Muscle of back (tissue), 13 donors: Measurements from ENCODE around the gene NUPR2. TPM values are rescaled to one million over a fixed set of nuclear protein-coding genes. Genes with fewer than 3 reads are reported as not detected.
"Not testable (repeated sequence)": the region's sequence is repeated elsewhere in the genome, so short reads cannot be mapped to it uniquely, and the experiment has no call there.

Source experiments
- DNase-seq, 3 donors: peaks; one replicate each; pipeline versions ENCODE4 v3.0.0 to v3.0.0-alpha.2; 2013
- long read RNA-seq, 9 donors: transcript quantifications; one replicate each; lab custom pipeline, GENCODE V29; 2026
- polyA plus RNA-seq, 10 donors: library from polyadenylated mRNA; unstranded; fragments of 120-200 nt; gene quantifications; one replicate each; pipeline ENCODE4 v1.2.1, GENCODE V29; 2013; ENCODE audit not compliant: insufficient read length in 10 of 10

The NUPR2 gene, protein sequence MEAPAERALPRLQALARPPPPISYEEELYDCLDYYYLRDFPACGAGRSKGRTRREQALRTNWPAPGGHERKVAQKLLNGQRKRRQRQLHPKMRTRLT
- not detected for polyA plus RNA-seq
- long read RNA-seq, donor 1, result 0 reads
- long read RNA-seq, donor 2, result 0 reads
- long read RNA-seq, donor 3, result 0 reads
- long read RNA-seq, donor 4, result 0 reads
- long read RNA-seq, donor 5, result 0 reads
- long read RNA-seq, donor 6, result 0 reads
- long read RNA-seq, donor 7, result 0 reads
- long read RNA-seq, donor 8, result 0 reads
- long read RNA-seq, donor 9, result 0 reads

DNA sequence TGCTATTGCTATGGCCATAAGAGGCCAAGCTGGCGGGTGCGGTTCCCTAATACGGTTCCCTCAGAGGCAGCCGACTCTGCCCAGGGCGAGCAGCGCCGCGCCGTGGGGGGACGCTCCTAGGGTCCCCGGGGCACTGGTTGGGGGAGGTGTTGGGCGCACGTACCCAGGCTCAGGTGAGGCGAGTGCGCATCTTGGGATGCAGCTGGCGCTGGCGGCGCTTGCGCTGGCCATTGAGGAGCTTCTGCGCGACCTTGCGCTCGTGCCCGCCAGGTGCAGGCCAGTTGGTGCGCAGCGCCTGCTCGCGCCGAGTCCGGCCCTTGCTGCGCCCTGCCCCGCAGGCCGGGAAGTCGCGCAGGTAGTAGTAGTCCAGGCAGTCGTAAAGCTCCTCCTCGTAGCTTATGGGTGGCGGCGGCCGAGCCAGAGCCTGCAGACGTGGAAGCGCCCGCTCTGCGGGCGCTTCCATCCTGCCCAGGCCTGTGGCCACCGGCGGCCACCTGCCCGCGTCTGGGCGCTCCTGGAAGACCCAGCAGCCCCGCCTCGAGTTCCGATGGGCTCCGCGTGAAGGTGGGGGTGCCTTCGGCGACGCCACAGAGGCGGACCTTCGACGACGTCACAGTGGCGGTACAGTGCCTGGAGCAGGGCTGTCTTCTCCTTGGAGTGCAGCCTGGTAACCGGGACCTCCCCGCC, at the start of gene NUPR2:
TSS of gene NUPR2 (minus strand) at position 566 of the 687 bp plus-strand sequence. CDS start at position 463, 103 bp downstream.
- DNase-seq, result no peak

DNA sequence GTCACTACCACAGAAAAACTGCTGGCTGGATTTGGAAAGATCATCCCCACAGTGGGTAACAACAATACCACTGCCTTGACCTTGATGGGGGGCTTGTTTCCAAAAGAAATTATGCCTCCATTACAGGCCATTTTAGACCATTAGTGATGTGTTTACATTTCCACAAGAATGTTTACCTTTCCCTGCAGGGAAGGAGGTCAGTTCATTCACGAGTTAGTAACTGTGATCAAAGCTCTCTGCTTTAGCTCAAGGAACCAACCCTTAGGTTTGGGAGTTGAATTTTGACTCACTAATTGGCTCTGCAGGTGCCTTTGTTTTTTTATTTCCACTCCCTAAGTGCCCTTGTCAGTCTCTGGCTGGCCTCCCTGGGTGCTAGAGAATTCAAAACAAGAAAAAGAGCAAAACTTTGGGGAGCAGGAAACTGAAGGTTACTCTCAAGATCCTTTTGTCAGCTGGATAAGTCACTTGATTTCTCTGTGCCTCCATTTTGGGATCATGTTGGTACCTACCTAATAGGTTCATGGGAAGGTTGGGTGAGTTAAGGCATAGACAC, 41.1 kb upstream of the NUPR2 start:
- DNase-seq, result no peak

DNA sequence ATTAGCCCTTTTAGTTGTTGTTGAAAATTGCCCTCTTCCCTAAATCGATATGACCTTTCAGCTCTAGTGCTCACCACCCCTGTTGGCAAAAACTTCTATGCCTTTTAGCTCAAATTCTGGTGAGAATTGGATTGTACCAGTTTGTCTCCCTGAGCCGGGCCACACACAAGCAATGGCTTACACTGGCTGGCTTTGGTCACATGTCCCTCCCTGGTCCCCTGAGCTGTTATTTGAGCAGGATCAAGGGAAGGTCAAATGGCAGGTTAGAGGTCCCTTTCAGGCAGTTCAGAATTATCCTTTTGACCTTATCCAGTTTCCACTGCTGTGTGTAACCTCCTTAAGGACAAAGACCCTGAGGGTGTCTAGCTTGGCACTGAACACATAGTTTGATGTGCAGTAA, 14.8 kb upstream of the NUPR2 start:
- DNase-seq, result not testable (repeated sequence)

DNA sequence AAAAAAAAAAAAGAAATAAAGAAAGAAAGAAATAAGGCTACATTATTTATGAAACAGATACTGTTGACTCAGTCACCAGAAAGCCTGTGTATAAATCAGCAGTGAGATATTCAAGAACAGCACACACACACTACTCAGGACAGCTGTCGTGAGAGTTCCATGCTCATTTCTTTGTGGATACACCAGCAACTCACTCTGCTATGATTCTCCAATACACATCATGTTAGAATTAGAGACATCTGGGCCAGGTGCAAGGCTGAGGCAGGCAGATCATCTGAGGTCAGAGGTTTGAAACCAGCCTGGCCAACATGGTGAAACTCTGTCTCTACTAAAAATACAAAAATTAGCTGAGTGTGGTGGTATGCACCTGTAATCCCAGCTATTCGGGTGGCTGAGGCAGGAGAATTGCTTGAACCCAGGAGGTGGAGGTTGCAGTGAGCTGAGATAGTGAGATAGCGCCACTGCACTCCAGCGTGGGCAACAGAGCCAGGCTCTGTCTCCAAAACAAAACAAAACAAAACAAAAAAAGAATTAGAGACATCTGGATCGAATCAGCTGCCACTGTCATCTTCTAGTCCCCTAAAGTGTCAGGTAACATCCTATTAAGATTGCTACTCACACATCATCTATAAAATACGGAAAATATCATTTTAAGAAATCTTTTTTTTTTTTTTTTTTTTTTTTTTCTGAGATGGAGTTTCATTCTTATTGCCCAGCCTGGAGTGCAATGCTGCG, 11.2 kb upstream of the NUPR2 start:
- DNase-seq, result no peak

DNA sequence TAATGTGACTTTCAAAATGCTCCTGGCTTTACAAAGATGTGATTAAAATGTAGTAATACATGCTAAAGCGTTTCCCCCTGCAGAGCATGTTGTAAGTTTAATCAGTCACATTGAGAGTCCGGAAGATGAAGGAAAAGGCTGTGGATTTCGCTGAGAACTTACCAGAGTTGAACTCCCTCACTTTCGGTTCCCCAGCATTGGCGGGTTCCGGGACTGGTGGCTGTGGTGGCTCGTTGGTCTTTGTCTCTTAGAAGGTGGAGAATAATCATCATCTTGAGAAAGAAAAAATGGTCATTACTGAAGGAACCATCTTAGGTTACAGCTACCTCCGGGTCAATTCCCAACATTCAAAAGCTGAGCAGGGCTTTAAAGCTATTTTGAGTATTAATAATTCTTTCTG, 9.6 kb upstream of the NUPR2 start:
- no peak for DNase-seq

DNA sequence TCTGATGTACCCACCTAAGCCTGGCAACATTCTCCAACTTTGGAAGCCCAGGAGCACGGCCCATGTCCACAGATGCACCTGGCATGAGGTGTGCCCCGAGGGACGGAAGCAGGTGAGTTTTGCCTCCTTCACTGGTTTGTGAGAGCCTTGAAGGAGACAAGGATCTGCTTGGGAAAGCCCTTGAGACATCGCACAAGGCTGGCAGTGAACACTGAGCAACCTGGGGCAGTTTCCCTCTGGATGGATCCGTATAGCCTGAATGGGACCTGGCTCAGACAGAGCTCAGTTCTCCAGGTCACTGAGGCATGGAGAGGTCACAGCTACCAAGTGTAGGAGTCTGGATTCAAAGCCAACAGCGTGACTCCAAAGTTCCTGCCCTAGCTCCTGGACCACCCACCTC, 8.8 kb upstream of the NUPR2 start:
- DNase-seq, result no peak

DNA sequence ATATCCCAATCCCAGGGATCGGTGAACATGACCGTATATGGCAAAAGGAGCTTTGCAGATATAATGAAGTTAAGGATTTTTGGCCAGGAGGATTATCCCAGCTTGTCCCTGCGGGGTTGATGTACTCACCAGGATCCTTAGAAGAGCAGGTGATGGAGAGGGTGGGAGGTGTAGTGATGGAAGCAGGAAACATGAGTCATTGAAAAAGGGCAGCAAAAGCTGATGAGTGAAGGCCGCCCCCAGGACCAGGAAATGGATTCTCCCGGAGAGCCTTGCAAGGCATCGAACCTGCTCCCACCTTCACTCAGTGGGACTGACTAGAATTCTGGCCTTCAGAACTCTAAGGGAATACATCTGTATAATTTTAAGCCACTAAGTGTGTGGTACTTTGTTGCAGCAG, 5.2 kb upstream of the NUPR2 start:
- DNase-seq, result no peak

DNA sequence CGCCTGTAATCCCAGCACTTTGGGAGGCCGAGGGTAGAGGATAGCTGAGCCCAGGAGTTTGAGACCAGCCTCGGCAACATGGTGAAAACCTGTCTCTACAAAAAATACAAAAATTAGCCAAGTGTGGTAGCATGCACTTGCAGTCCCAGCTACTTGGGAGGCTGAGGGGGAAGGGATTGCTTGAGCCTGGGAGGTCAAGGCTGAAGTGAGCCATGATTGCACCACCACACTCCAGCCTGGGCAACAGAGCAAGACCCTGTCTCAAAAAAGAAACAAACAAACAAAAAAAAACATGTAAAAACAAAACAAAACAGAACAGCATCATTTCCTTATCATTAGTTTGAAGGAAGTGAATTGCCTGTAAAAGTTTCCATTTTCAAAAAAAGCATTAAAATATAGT, 4.0 kb downstream of the NUPR2 start:
- DNase-seq, result not testable (repeated sequence)

DNA sequence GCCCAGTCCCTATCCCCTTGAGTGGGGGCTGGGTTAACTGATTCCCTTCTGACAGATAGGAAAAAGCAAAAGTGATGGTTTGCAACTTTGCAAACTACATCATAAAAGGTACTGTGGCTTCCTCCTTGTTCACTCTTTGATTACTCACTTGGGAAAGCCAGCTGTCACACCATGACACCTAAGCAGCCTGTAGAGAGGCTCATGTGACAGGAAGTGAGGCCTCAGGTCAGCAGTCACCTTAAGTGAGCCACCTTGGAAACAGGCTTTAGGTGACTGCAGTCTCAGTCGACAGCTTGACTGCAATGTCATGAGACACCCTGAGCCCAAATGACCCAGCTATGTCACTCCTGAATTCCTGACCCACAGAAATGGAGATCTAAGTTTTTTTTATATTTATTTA, 5.6 kb downstream of the NUPR2 start:
- DNase-seq, result no peak

DNA sequence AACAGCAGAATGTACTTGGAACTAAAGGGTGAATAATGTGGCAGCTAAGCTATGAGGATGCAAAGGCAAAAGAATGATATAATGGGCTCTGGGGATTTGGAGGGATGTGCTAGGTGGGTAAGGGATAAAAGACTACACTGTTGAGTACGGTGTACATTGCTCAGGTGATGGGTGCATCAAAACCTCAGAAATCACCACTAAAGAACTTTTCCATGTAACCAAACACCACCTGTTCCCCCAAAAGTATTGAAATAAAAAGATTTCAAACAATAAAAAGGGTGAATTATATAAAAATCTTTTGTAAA, 8.3 kb downstream of the NUPR2 start:
- no peak for DNase-seq

DNA sequence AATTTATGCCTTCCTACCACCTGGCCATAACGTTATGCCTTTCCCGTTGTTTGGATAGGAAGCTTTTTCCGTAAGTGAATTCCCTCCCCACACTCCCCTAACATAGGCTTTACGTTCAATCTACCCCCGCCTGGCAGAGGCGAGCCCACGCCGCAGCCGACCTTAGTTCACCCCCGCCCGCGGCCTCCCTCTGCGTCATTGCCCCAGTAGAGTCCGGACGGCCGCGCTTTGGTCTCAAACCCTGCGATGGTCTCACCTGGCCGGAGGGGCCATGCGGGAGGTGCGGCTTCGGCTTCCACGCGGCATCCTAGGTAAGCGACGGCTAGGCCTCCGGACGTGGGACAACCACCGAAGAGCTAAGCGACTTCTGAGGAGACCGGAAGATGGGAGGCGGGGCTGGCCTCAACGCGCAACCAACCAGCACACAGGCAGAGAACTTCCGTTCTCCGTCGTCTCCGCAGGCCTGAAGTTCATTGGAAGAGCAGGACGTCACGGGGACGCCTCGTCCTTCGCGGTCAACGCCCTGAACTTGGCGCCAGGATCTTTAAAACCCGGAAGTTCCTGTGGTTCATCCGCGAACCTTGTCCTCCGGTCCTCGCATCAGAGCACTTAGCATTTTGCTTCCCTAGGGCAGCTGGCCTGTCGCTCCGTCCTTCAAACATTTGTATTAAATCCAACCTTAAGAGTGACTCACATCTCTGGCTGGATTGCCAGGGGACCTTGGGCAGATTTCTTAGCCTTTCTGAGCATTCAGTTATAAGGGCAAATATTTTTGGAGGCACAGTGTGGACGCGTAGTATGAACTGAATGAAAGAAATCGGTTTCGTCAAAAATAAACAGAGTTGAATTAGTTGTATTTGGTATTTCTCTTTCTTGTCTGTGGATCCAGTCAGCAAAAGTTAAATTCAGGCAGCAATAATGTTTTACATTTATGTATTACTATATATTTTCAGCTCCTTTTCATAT, 9.8 kb downstream of the NUPR2 start, which contains the start of gene CHCHD2:
TSS of gene CHCHD2 (minus strand) at position 369 of the 966 bp plus-strand sequence. CDS start at position 306, 63 bp downstream.
- peak; percentile 99 for DNase-seq

DNA sequence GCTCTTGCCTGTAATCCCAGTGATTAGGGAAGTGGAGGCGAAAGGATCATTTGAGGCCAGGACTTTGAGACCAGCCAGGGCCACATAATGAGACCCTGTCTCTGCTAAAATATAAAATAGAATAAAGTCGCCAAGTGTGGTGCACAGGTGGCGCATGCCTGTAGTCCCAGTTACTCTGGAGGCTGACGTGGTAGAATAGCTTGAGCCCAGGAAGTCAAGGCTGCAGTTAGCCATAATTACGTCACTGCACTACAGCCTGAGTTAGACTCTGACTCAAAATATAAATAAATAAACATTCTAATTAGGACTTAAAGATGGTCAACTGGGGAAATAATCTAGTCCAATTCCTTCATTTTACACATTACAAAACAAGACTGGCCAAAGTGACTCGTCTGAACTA, 10.7 kb downstream of the NUPR2 start:
- DNase-seq, result peak in 2 of 3 donors; percentile 45 to 49

DNA sequence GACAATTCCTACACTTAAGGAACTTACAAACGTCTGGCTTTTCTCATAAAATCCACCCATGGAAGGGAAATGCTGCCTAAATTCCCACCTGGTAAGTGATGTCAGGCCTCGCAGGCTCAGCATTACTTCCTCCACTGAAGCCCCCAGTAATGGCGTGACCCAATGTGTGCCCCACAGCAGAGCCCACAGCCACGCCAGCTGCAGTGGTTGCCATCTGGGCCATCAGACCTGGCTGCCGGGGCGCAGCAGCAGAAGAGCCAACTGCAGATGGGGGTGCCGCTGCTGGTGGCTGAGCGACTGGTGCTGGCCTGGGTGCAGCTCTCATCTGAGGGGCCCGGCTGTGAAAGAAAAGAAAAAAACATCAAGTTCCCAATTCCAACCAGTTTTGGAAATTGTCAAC, 12.1 kb downstream of the NUPR2 start:
- not testable (repeated sequence) for DNase-seq

DNA sequence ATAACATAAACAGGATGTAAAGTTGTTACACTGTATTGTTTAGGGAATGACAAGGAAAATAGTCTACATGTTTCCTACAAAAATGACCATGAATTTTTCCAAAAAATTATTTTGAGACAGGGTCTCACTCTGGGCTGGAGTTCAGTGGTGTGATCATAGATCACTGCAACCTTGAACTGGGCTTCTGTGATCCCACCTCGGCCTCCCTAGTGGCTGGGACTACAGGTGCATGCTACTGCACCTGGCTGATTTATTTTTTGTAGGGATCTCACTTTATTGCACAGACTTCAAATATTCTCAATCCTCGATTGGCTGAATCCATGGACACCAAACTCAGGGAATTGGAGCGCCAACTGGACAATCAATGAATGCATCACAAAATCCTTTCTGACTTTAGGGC, 16.6 kb downstream of the NUPR2 start:
- DNase-seq, result no peak

DNA sequence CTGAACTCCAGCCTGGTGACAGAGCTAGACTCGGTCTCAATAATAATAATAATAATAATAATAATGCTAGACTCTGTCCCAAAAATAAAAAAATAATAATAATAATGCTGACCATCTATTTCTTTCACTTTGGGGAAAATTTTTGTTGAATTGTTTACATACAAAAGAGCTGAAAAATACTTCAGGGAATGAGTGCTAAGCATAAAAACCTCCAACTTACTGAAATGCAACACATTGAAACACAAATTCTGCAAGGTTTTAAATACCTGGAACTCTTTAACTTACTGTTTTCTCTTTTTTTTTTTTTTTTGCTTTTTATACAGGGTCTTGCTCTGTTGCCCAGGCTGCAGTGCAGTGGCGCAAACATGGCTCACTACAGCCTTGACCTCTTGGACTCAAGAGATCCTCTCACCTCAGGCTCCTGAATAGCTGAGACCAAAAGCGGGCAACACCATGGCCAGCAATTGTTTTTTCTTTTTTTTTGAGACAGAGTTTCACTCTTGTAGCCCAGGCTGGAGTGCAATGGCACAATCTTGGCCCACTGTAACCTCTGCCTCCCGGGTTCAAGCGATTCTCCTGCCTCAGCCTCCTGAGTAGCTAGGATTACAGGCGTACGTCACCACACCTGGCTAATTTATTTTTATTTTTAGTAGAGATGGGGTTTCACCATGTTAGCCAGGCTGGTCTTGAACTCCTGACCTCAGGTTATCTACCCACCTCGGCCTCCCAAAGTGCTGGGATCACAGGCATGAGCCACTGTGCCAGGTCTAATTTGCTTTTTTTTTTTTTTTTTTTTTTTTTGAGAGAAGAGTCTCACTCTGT, 17.8 kb downstream of the NUPR2 start:
- not testable (repeated sequence) for DNase-seq

DNA sequence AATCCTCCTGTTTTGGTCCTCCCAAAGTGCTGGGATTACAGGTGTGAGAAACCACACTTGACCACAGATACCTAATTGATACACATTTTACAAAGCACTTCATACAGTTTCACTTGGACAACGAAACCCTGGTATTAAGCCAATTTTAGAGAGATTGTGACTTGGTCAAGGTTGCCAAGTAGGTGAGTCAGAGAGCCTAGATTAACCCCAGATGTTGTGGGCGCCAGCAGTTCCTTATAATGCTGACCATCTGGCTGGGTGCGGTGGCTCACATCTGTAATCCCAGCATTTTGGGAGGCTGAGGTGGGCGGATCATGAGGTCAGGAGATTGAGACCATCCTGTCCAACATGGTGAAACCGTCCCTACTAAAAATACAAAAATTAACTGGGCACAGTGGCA, 18.5 kb downstream of the NUPR2 start:
- peak; percentile 37 to 55 (median 37) for DNase-seq

DNA sequence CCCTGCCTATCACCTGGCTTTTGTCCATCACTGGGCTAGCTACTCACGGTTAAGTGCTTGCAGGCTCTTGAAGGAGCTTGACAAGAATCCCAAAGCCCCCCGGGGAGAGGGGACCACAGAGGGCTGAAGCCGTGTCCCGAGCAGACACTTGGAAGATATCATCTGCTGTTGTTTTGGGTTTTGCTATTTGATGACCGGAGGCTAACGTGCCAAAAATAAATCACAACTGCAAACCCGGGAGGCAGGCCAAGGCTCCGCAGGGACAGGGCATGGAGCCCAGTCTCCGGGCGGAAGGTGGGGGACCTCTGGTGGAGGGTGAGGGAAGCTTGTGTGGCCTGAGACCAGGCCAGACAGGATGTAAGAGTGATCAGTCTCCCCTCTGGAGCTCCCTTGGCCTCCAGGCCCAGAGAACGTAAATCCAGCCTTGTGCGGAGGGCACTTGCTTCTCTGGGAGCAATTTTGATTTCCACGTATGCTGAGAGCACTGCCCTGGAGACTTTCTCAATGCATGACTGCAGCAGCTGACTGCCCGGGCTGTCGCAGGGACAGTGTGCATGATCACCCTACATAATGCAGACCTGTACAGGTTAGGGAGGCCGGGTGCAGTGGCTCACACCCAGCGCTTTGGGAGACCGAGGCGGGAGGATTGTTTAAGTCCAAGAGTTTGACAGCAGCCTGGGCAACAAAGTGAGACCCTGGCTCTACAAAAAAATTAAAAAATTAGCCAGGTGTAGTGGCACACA, 23.3 kb downstream of the NUPR2 start, which contains the start of gene PHKG1:
TSS of gene PHKG1 (minus strand) at position 164 of the 743 bp plus-strand sequence. CDS start 4,011 bp downstream, outside the sequence.
- DNase-seq, result peak; percentile 80 to 88 (median 88)

DNA sequence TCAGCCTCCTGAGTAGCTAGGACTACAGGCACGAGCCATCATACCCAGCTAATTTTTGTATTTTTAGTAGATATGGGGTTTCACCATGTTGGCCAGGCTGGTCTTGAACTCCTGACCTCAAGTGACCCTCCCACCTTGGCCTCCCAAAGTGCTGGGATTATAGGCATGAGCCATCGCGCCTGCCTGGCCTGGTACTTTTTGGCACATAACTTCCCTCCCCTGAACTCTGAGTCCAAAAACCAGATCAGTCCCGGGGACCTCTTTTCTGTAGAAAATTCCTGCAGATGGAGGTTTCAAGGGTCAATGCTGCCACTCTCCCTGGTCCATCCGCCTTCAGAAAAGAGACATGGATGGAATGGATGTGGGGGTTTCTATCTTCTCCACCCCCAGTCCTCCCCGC, 23.8 kb downstream of the NUPR2 start:
- not testable (repeated sequence) for DNase-seq

DNA sequence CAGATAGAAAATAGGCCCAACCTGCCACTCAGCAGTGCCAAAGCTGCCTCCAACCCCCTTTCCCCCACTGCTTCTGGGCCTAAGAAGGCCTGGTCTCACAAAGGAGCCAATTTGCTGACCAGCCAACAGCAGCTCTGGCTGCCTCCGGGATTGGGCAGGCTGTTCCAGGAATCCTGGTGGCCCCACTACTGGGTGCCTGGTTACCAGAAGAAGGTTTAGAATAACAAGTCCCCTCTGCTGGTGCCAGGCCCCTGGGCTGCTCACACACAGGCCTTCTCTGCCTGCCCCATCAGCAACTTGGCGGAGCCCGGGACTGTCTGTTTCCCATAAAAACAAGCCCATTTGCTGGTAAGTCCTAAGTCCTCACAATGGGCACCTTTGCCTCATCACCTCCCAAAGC, 24.6 kb downstream of the NUPR2 start:
- DNase-seq, result peak; percentile 39 to 49 (median 49)
